Stimulated activated CD8-positive, alpha-beta memory T cell treated with anti-CD3 and anti-CD28 coated beads, Interleukin-4, amount 100 ng/mL, for 24 hours (primary cell): ENCODE data around the gene SPECC1L.
"Not testable (repeated sequence)": the region's sequence is repeated elsewhere in the genome, so short reads cannot be mapped to it uniquely, and the experiment has no call there.

Experiments used
- DNase-seq: peaks from one replicate; pipeline ENCODE4 v3.0.0-alpha.2; 2020; ENCODE audit warnings: low read depth

Gene SPECC1L

DNA sequence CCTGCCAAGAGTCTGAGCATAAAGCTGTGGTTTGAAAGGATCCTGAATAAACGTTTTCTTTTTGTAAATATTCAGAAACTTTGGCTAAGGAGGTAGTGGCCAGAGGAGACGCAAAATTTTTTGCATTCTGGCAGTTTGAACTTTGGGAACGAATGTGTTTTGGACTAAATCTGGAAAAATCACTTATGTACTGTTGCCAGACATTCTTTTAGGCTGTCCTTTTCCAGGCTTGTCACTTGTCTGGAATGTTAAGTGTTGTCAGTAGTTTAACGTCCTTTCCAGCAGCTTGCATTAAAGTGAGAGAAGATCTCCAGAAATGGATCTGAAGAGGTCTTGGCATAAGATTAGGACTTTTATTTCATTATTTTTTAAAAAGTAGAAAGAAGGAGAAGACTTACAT lies 18.5 kb downstream of the SPECC1L start:
- DNase-seq: no peak

DNA sequence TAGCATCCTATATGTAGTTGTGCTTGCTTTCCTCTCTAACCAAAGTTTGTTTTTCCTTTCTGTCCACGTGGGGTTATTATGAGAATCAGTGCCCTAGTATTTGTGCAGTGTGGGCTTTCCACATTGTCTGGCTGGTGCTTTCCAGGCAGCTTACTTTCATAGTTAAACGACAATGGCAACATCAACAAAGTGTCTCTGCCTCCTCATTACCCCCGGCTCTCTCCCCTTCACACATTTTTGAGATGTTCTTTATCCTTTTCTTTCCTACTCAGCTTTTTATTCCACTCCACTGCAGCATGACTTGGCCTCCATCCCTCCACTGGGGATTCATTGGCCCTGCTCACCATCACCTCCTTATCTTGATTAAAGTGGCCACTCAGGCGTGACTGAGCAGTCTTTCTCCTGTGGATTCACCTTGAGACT lies 19.1 kb downstream of the SPECC1L start:
- DNase-seq: no peak

DNA sequence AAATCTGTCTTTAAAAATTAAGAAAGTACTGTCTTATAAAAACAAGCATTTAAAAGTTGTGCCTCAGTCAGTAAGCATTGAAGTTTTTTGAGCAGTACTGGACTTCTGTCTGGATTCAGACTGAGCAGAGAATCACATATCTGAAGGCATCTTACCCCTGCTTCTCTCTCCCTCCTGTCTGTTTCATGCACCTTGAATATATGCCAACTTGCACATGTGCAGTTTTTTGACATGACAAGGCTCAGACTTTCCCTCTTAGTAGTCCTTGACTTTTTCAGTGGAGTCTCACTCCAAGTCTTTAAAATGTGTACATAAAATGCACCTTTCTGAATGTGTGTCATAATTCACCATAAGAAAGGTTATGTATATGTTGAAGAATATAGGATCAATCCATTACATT lies 19.8 kb downstream of the SPECC1L start:
- no peak for DNase-seq

GRCh38 chr22:24291515-24292201 lies 21.0 kb downstream of the SPECC1L start:
- DNase-seq: no peak

DNA sequence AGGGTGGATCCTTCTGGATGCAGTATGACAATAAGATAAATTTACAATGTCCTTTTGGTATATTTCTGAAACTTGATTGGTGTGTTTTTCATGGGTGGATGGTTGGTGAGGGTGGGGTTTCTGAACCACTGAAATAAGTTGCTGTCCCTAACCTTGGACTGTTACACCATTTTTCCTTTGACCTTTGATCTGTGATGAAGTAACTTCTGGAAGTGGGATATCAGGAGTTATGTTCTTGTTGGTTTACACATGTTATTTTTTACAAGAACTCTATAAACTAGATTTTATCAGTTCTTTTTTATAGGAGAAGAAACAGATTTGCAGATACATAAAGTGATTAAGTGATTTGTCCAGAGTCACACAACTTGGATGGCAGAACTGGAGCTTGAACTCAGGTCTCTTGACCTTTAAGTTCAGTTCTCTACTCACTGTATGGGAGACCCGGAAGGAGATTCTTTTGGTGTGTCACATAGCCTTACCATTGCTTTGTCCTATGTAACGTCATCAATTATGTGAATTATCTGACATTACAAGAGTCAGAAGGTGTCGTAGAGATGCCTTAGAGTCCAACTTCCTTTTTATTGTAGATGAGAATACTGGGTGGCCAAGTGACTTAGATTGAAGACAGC lies 21.7 kb downstream of the SPECC1L start:
- not testable (repeated sequence) for DNase-seq

- DNase-seq: not testable (repeated sequence)
Observed at GRCh38 chr22:24294913-24295312, 24.3 kb downstream of the SPECC1L start.

- DNase-seq: not testable (repeated sequence)
Observed at GRCh38 chr22:24298497-24299155, 28.0 kb downstream of the SPECC1L start.

DNA sequence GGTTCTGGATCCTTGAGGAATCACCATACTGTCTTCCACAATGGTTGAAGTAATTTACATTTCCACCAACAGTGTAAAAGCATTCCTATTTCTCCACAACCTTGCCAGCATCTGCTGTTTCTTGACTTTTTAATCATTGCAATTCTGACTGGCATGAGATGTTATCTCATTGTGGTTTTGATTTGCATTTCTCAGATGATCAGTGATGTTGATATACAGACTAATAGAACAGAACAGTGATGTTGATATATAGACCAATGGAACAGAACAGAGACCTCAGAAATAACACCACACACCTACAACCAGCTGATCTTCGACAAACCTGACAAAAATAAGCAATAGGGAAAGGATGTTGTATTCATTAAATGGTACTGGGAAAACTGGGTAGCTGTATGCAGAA lies 29.9 kb downstream of the SPECC1L start:
- not testable (repeated sequence) for DNase-seq

GRCh38 chr22:24302591-24302990 lies 32.0 kb downstream of the SPECC1L start:
- DNase-seq: no peak

GRCh38 chr22:24303007-24303406 lies 32.4 kb downstream of the SPECC1L start:
- DNase-seq: no peak

DNA sequence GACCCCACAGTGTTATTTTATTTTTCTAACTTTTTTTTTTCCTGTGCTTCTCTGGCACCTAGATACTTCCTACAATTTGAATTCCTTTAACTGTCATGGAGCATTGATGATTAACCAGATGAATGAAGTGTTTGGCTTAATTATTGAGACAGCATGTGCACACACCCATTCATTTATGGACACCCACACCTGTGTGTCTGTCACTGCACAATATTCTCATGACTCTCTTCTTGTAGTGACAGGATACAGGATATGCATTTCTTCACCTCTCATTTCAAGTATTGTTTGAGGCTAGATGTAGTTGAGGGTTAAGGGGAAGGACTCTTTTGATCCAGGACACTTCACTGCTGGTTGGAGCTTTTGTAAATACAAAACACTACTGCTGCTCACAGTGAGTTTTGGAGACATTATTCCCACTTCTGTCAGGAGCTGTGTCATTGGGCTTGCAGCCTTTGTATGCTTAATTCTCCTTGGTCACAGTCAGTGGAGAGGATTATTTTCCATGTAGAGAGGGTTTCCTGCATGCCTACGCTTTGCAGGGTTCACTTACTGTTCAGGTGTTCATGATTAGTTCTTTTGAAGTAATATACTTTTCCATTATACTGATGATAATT lies 33.5 kb downstream of the SPECC1L start:
- no peak for DNase-seq

DNA sequence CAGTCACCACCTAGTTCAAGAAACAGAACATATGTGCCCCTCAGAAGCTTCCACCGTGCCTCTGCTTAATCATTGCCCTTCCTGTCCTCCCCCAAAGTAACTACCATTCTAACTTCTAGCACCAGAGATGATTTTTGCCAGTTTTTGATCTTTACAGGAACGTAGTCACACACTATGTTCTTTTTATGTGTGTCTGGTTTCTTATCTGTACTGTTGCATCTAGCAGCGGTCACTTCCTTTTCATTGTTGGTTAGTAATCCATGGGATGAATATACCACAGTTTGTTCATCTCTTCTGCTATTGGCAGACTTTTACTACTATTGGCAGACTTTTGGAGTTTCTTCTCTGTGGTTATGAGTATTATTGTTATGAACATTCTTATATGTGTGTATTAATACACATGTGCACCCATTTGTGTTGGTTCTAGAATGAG lies 34.6 kb downstream of the SPECC1L start:
- no peak for DNase-seq

DNA sequence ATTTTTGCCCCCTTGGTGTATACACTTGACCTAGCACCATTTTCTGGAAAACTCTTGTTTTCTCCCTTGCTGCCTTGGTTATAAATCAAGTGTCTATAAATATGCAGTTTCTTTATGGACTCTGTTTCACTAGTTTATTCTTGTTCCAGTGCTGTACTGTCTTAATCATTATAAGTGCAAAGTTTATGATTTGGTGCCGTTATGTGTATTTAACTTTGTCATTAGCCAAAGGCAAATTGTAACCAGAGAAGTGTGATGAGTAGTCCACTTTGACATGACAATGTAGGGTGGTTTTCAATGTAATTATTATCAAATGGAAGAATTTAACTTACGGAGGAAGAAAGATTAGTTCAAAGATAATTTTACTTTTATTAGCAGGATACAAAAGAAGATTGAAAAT lies 40.3 kb downstream of the SPECC1L start:
- no peak for DNase-seq

- no peak for DNase-seq
Observed at GRCh38 chr22:24315367-24315966, 44.8 kb downstream of the SPECC1L start.

- not testable (repeated sequence) for DNase-seq
Observed at GRCh38 chr22:24316264-24316663, 45.6 kb downstream of the SPECC1L start.

DNA sequence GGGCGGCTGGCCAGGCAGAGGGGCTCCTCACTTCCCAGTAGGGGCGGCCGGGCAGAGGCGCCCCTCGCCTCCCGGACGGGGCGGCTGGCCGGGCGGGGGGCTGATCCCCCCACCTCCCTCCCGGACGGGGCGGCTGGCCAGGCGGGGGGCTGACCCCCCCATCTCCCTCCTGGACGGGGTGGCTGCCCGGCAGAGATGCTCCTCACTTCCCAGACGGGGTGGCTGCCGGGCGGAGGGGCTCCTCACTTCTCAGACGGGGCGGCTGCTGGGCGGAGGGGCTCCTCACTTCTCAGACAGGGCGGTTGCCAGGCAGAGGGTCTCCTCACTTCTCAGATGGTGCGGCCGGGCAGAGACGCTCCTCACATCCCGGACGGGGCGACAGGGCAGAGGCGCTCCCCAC lies 46.9 kb downstream of the SPECC1L start:
- DNase-seq: not testable (repeated sequence)

- no peak for DNase-seq
Observed at GRCh38 chr22:24319451-24319850, 48.8 kb downstream of the SPECC1L start.

DNA sequence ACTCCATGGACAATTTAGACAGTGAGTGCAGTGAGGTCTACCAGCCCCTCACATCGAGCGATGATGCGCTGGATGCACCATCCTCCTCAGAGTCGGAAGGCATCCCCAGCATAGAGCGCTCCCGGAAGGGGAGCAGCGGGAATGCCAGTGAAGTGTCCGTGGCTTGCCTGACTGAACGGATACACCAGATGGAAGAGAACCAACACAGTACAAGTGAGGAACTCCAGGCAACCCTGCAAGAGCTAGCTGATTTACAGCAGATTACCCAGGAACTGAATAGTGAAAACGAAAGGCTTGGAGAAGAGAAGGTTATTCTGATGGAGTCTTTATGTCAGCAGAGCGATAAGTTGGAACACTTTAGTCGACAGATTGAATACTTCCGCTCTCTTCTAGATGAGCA lies 51.4 kb downstream of the SPECC1L start:
- DNase-seq: no peak

- DNase-seq: no peak
Observed at GRCh38 chr22:24322522-24322921, 51.9 kb downstream of the SPECC1L start.

- DNase-seq: no peak
Observed at GRCh38 chr22:24323233-24323632, 52.6 kb downstream of the SPECC1L start.

- no peak for DNase-seq
Observed at GRCh38 chr22:24323695-24324094, 53.1 kb downstream of the SPECC1L start.

DNA sequence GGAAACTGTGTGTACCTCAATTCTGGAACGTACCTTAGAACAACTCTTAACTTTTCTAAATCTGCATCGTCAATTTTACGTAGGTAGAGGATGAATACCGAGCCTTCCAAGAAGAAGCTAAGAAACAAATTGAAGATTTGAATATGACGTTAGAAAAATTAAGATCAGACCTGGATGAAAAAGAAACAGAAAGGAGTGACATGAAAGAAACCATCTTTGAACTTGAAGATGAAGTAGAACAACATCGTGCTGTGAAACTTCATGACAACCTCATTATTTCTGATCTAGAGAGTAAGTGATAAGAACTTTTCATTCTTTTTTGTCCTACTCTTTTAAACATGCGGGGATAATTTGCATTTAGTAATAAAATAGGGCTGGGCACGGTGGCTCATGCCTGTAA lies 53.5 kb downstream of the SPECC1L start:
- DNase-seq: no peak
